Fibroblast of peridontal ligament (primary cell): ENCODE measurements around the gene ZNF292.
A peak's percentile ranks its signal among the peaks of the same experiment; 100 is the strongest.
"Not testable (repeated sequence)": the region's sequence is repeated elsewhere in the genome, so short reads cannot be mapped to it uniquely, and the experiment has no call there.

Source experiments
- DNase-seq: peaks from one replicate; pipeline ENCODE4 v3.0.0-alpha.2; 2010; ENCODE audit errors: extremely low read depth

ZNF292 gene

DNA sequence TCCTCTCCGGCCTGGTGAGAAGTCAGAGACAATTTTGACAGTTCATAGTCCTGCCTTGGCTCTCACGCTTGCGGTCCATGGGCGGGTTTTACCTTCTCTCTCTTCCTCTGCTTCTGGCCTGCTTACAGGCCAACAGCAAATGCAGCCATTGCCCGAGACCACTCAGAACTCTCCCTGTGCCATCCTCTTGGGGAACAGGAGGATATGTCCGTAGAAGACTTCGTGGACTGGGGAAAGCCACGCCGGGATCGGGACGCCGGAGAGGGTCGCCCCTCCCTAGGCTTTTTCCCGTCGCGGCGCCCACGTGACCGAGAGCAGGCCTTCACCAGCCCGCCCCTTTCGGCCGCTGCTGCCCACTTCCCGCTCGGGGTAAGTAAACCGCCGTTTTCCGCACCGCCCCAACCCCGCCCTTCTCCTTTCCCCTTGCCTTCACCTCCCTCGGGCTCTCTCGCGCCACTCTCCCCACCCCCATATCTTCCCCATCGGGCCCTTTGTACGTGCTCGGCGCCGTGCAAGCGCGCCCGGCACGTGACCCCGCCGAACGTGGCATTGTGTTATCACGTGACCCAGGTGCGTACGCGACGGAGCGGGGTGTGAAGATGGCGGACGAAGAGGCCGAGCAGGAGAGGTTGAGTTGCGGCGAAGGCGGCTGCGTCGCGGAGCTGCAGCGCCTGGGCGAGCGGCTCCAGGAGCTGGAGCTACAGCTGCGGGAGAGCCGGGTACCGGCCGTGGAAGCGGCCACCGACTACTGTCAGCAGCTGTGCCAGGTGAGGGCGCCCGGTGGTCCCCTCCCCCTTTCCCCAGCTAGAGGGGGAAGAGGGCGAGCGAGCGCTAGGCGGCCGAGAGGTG, at the start of gene ZNF292:
ZNF292 (plus strand) TSS at position 573 of the 849 bp plus-strand sequence; CDS start at position 600, 27 bp downstream.
- peak; percentile 95 for DNase-seq

DNA sequence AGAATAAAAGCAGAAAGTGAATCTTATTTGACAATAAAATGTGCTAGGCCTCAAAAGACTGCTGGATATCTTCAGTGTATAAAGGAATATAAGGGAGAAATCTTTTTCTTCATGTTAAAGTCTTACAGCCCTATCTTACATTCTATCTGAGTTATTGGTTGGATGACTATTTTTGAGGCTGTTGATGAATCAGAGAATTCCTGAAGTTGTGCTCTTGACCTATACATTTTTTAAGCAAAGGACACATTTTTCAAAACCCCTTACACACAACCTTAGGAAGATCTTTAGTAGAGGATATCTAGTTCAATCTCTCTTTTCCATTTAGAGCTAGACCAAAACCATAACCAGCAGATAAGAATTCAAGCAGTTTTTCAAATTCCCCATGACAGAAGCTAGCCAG, 49.5 kb upstream of the ZNF292 start:
- no peak for DNase-seq

DNA sequence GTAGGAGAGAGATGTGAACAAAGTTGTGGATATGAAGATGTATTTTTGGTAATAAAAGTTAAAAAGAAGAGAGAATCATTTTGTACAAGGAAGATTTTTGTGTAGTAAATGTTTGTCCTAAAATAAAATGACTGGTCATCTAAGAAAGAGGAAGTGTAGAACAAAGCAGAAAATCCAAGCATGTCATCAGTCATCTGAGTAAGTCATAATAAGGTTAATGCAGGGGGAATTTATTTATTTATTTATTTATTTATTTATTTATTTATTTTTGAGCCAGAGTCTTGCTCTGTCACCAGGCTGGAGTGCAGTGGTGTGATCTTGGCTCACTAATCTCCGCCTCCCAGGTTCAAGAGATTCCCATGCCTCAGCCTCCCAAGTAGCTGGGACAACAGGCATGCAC, 44.7 kb upstream of the ZNF292 start:
- DNase-seq: no peak

DNA sequence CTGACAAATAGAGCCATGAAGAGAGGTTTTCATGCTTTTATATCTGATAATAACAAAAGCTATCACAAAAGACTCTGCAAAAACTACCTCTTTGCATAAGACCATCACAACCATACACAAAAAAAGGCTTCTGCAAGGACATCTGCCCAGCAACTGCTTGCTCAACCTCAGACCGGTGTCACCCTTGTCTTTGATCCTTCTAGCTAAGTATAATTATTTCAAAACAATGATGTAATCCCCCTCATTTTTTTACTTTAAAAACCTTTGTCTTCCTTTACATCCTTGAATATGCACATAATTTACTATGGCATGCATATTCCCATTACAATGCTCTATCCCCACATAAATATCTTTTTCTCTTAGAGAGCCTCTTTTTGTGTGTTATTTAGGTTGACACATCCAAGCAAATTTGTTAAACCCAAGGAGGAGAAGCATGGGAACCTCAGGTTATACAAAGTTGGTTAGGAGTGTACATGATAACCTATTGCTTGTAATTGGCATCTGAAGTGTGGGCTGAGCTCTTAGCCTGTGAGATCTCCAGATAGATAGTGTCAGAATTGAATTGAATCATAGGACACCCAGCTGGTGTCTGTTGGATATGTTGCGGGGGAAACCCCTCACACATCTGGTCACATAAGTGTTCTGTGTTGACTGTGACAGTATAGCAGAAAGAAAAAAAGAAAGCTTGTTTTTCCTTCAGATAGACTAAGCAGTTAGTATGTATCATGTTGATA, 39.8 kb upstream of the ZNF292 start:
- no peak for DNase-seq

DNA sequence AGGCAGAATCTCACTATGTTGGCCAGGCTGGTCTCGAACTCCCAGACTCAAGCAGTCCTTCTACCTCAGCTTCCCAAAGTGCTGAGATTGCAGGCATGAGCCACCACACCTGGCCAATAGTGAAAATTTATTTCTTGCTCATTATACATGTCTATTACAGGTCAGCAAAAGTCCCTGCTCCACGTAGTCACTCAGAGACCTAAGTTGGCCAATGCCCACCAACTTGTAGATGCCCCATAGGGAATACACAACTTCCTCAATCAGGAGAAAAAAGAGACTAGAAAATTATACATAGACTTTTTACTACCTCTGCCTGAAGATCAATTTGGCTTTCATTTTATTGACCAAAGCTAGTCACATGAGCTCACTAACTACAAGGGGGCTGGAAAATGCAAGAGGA, 38.4 kb upstream of the ZNF292 start:
- no peak for DNase-seq

DNA sequence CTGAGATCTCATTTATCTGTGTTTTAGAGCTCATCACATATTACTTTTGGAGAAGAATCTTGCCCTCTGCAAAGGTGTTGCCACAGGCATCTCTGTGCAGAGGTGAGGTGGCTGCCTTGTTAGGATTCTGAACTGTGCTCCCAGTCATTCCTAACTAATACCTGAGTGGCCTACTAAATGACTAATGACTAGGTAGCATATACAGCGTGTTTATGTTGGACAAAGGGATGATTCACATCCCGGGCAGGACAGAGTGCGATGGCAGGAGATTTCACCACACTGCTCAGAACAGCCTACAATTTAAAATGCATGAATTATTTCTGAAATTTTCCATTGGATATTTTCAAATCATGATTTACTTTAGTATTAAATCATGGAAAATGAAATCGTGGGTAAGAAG, 37.3 kb upstream of the ZNF292 start:
- DNase-seq: no peak

DNA sequence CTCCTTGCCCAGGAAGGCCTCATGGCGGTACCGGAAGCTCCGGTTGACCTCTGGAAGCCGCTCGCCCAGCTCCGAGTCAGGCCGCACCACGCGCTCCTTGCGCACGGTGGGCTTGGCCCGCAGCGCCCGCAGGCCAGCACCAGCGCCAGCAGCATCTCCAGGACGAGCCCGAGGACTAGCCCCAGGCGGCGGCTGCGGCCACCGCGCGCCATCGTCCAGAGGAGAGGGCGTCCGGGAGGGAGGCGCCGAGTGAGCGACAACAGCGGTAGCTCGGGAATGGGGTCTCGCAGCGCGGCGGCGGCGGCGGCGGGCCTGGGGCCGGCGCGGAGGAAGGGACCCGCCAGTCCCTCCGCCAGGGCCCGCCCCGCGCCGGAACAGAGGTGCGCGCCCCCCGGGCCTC, 32.9 kb upstream of the ZNF292 start:
- no peak for DNase-seq

DNA sequence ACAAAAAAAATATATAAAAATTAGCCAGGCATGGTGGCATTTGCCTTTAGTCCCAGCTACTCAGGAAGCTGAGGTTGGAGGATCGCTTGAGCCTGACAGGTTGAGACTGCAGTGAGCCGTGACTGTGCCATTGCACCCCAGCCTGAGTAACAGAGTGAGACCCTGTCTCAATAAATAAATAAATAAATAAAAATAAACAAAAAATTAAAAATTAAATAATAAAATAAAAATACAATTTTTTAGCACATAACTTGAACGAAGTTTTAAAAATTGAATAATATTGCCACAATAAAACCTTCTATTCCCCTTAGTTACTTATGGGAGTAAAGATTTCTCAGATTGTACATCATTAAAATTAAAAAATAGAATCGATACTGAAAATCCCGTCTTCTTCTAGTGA, 31.3 kb upstream of the ZNF292 start:
- DNase-seq: no peak

DNA sequence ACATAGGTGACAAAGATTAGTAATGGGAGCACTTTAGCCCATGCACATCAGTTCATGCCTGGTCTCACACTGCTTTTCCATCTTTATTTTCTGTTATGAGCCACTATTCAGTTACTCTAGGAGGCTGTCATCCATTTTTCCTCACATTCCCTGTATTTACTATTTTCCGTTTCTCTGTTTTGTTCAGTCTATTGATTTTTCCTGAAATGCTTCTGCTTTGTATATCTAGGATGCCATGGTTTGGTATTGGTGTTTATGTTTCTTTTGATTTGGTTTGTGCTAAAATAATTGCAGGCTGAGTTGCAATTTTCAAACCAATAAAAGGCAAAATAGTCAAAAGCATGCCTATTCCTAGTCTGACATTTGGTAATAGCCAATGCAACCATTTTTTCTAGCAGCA, 28.9 kb upstream of the ZNF292 start:
- no peak for DNase-seq

DNA sequence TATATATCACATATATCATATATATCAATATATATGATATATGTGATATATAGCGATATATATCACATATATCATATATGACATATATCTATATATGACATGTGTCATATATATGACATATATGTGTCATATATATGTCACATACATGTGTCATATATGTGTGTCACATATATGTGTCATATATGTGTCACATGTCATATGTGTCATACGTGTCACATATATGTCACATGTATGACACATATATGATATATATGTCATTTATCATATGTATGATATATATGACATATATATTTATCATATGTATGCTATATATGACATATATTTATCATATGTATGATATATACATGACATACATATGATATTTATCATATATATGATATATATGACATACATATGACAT, 27.6 kb upstream of the ZNF292 start:
- DNase-seq: no peak

DNA sequence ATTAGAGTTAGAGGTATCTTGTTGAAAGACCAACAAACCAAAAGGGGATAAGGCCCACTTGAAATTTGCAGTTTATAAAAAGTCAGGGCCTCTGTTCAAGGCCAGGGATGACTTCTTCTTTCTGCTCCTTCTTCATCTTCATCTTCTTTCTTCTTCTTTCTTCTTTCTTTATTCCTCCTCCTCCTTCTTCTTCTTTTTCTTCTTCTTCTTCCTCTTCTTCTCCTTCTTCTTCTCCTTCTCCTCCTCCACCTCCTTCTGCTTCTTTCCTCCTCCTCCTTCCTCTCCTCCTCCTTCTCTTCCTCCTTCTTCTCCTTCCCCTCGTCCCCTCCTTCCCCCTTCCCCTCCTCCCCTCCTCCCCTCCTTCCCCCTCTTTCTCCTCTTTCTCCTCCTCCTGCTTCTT, 18.4 kb upstream of the ZNF292 start:
- DNase-seq: no peak

DNA sequence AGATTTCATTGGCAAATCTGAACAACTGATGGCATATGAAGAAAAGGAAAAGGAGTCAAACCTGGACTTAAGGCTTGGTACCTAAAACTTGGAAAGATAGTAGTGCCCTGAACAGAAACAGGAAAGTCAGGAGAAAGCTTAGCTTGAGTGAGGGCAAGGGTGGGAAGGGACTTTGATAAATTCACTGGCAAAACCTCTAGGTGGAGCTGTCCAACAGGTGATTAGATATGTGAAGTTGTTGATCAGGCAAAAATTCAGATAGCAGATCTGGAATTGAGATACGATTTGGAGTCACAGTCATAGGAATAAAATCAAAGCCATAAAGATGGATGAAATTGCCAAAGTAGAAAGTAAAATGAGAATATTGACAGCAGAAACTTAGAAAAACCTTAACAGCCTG, 16.1 kb upstream of the ZNF292 start:
- peak; percentile 80 for DNase-seq

DNA sequence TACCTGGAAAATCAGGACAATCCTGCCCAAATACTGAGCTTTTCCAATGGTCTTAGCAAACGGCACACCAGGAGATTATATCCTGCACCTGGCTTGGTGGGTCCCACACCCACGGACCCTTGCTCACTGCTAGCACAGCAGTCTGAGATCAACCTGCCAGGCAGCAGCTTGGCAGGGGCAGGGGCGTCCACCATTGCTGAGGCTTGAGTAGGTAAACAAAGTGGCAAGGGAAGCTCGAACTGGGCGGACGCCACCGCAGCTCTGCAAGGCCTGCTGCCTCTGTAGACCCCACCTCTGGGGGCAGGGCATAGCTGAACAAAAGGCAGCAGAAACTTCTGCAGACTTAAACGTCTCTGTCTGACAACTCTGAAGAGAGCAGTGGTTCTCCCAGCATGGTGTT, 15.4 kb upstream of the ZNF292 start:
- not testable (repeated sequence) for DNase-seq

DNA sequence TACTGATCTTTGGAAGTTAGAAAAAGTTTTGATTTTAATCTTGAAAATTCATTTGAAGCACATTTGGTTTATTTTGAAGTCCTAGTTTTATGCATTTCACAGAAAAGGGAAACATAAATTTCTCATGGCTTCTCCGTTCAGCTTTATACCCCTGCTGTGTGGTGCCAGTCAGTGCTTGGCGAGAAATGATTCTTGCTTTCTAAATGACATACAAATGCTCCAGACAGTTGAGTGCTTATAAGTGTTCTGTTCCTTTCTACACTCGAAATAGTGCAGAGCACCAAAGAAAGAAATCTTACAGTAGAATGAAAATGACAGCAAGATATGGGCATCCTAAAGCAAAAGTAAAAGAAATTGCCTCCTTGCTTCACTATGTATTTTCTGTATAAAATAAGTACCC, 9.0 kb upstream of the ZNF292 start:
- no peak for DNase-seq

DNA sequence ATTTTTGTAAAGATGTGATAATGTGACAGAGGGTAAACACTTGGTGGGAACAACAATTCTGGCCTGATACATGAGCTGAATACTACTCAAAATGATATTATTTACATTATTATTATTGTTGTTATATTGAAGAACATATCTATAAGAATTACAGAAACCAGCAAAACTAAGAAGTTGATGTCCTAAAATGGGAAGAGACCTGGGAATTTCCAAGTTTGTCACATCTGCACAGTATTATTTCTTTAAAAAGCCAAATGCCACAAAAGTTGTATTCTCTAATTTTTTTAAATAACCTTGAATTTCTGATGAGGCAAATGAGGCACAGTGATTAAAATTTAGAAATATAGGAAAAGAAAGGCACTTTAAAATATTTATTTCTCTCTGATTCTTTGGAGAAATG, 5.0 kb upstream of the ZNF292 start:
- no peak for DNase-seq

DNA sequence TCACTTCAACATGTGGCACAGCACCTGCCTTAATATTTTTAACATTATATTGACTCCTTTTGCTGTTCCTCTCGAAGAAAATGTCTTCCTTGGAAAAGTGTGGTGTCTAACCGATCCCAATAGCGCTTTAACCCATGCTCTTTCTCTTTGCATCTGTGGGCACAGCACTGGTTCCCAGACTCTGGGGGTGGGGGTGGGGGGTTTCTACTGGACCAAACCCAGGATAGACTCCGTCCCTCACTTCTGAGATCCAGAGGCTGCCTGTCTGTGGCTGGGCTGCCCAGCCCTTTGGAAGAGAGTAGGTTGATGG, 3.9 kb upstream of the ZNF292 start:
- no peak for DNase-seq

DNA sequence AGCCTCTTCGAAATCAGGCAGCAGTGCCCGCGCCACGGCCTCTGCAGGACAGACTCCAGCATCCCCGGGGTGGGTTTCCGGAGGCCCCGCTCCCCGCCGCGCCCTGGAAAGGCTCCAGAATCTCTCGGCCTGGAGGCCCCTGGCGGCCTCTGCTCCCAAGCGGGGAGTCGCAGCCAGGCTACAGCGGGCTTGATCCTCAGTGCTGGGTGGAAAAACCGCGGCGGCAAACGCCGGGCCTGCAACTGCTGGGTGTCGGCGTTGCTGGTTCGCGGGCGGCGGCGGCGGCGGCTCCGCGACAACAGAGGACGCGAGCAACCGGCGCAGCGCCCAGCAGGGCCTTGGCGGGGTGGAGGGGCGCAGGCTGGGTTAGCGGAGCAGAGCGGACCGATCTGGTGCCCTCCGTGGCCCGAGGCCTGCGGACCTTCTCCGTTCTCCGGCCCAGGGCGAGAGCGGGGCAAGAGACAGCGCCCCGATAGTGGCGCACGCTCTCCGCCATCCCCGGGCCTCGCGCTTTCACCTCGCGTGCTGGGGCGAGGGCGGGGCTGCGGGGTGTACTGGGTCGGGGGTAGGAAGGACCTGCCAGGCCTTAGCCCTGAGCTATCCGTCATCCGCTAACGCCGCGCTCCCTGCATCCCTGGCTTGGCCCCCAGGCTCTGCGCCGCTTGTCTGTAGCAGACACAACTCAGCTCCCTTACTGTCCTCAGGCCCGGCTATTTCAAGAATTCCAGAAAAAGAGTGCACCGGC, 3.4 kb upstream of the ZNF292 start:
- peak; percentile 43 for DNase-seq

DNA sequence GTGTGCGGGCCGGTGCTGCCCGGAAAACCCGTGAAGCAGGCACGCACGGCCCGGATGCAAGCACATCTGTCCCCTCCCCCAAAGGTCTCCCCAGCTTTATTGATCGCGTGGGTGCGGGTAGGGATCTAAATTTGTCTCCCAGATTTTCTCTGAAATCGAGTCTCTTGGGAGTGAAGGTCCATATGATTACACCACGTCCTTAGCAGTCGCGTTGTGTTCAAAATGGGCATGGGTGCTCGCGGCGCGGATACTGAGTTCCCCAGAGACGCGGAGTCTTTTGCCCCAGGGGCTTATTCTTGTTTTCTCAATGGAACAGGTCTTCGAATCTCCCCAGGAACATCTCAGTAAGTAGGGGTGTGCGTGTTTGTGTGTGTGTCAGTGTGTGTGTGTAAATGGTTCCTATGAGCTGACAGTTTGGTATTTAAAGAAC, 2.8 kb upstream of the ZNF292 start:
- DNase-seq: peak; percentile 30

DNA sequence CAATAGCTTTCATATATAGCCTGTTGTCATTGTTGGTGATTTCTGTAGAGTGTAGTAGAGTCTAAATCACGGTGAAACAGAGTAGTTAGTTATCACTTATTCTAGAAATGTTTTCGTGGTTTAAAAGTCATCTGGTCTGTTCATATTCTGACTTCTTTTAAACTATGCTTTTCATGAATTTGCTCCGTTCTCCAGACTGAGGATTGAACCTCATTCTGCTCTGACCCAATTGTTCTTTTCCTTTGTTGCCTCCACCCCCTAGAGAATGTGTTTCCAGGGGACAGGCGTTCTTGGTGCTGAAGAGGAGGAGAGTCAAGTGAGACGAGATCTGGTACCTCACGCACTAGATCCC, 748 bp upstream of the ZNF292 start:
- no peak for DNase-seq

DNA sequence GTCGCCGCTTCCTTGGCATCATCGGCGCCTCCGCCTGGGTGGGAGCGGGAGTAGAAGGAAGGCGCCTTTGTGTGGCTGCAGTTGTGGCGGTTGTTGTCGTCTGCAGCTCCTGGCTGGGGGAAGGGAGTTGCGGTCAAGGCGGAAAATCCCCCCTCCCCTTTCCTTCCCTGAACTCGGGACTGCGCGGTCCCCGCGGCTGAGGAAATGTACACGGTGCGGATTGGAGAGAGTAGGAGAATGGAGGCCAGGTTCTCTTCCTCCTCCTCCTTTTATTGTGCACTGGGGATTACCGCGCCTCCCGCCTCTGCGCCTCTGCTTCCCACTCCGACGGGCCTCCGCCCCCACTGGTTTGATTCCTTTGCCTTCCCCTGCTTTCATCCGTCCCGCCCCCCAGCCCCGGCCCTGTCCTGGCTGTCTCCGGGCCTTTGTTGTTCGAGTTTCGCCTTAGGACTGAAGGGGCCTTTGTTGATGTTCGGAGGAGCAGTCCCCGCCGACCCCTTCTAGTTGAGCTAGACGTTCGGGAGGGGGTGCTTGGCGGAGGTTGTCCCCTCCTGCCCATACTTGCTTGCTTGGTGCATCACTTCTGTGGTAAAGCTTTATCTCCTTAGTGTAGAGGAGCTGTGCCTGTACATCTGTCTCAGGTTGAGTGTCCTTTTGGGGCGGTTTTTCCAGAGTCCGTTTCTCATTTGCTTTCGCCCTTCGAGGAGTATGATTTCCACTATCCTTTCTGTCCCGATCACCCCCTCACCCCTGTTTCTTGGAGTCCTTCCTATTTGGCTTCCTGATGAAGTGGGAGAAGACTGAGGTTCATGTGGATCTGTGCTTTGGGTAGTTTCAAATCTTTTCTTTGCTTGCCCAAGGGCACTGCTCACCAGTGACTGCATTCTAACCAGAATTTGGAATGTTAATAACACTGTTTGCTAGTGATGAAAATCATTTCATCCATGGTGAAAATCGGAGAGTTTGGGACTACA, 764 bp downstream of the ZNF292 start:
- peak; percentile 35 for DNase-seq

DNA sequence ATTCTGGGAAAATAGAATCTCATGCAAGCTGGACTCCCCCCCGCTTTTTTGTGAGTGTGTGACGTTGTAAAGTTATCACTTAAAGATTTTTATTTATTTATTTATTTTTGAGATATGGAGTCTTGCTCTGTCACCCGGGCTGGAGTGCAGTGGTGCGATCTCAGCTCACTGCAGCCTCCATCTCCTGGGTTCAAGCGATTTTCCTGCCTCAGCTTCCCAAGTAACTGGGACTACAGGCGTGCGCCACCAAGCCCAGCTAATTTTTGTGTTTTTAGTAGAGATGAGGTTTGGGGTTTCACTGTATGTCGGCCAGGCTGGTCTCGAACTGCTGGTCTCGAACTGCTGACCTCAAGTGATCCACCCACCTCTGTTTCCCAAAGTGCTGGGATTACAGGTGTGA, 2.2 kb downstream of the ZNF292 start:
- not testable (repeated sequence) for DNase-seq

DNA sequence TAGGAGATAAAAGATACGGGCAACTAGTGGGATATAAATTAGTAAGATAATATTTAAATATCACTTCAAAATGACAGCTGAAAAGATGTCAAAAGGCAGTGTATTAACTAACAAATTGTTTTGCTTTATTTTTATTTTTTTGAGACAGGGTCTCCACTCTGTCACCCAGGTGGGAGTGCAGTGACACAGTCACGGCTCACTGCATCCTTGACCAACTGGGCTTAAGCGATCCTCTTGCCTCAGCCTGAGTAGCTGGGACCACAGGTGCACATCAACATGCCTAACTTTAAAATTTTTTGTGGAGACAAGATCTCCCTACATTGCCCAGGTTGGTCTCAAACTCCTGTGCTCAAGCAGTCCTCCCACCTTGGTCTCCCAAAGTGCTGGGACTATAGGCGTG, 5.9 kb downstream of the ZNF292 start:
- no peak for DNase-seq
